ENCODE results near the gene PRXL2A. TPM values are rescaled to one million over a fixed set of nuclear protein-coding genes. Genes with fewer than 3 reads are reported as not detected.

The PRXL2A gene
- total RNA-seq, 2 experiments from 2014 or later, result not detected

- peaks cover 43% of the 10 kb centered on the region for H3K79me2 ChIP-seq (ENCODE audit: insufficient read depth, low read depth, low read length)
- no peaks in the 10 kb centered on the region for H3K36me3 ChIP-seq (ENCODE audit: insufficient read depth, low read length)
- H3K9me3 ChIP-seq (ENCODE audit: low read length), result no peaks in the 10 kb centered on the region
- H3K4me2 ChIP-seq (ENCODE audit: low read length), result peak within 1 kb of the TSS; percentile 79
- ChIA-PET POLR2A (interaction anchor here (0.7 to 1.9 kb wide), 5 partner anchors 9 to 18 kb away, joined by 3 to 8 read pairs (median 5); no protein-coding TSS in a partner anchor), CTCF (ENCODE audit: unreplicated experiment) (interaction anchor here (0.9 kb wide), 1 partner anchor 18 kb away, joined by 4 read pairs; no protein-coding TSS in a partner anchor)
- no peaks in the 10 kb centered on the region for H3K9me2 ChIP-seq (ENCODE audit: insufficient read depth, low read length)
- peak within 1 kb of the TSS; percentile 92 for H3K4me3 ChIP-seq (ENCODE audit: low read depth, low read length, poor library complexity, severe bottlenecking)
- TF ChIP-seq EZH2phosphoT487 (IDR thresholded peaks at IDR 0.05; ENCODE audit: borderline replicate concordance, low read depth, low read length) (no peak), CTCF (conservative IDR thresholded peaks at IDR 0.05; ENCODE audit: low read length) (no peak)
- BruUV-seq (replicated peaks), result no TSS peak
- intact Hi-C loops (cut with micrococcal nuclease; ENCODE audit: unreplicated experiment), result no loop called here
- peaks cover 42% of the 10 kb centered on the region for H3K4me1 ChIP-seq (ENCODE audit: insufficient read depth, low read length, poor library complexity, severe bottlenecking)
- peak within 1 kb of the TSS; percentile 66 for H3K27ac ChIP-seq (ENCODE audit: low read depth, low read length, poor library complexity, severe bottlenecking)
- peaks cover 12% of the 10 kb centered on the region for H4K20me1 ChIP-seq (ENCODE audit: insufficient read depth, low read length)
- peak; percentile 87 for DNase-seq (ENCODE audit: low spot score)
- peak within 1 kb of the TSS; percentile 81 for H2AFZ ChIP-seq (ENCODE audit: low read length)
Observed at GRCh38 chr10:80453842-80454512, 45.6 kb downstream of the PRXL2A start, which contains the start of gene TSPAN14. TSPAN14 (plus strand) TSS chr10:80454310; CDS start chr10:80489234, 34,924 bp downstream.

GRCh38 chr10:80454513-80455460 lies 46.4 kb downstream of the PRXL2A start:
- peak overlapping the region; percentile 44 for H2AFZ ChIP-seq (ENCODE audit: low read length)
- H3K79me2 ChIP-seq (ENCODE audit: insufficient read depth, low read depth, low read length), result peaks cover 51% of the 10 kb centered on the region
- no peaks in the 10 kb centered on the region for H3K36me3 ChIP-seq (ENCODE audit: insufficient read depth, low read length)
- peak overlapping the region; percentile 92 for H3K4me3 ChIP-seq (ENCODE audit: low read depth, low read length, poor library complexity, severe bottlenecking)
- intact Hi-C loops (cut with micrococcal nuclease; ENCODE audit: unreplicated experiment), result loop anchor here (5.0 kb wide), 2 partner anchors 252 to 267 kb away; no protein-coding TSS in a partner anchor
- peaks cover 12% of the 10 kb centered on the region for H4K20me1 ChIP-seq (ENCODE audit: insufficient read depth, low read length)
- peak overlapping the region; percentile 66 for H3K27ac ChIP-seq (ENCODE audit: low read depth, low read length, poor library complexity, severe bottlenecking)
- no TSS peak for BruUV-seq (replicated peaks)
- CTCF ChIA-PET (ENCODE audit: unreplicated experiment), result no interaction called here
- H3K9me3 ChIP-seq (ENCODE audit: low read length), result no peaks in the 10 kb centered on the region
- DNase-seq (ENCODE audit: low spot score), result peak; percentile 52
- peaks cover 51% of the 10 kb centered on the region for H3K4me1 ChIP-seq (ENCODE audit: insufficient read depth, low read length, poor library complexity, severe bottlenecking)
- TF ChIP-seq CTCF (conservative IDR thresholded peaks at IDR 0.05; ENCODE audit: low read length) (no peak), EZH2phosphoT487 (IDR thresholded peaks at IDR 0.05; ENCODE audit: borderline replicate concordance, low read depth, low read length) (no peak)
- no peaks in the 10 kb centered on the region for H3K9me2 ChIP-seq (ENCODE audit: insufficient read depth, low read length)
- POLR2A ChIA-PET, result interaction anchor here (0.9 to 1.9 kb wide), 2 partner anchors 9 to 18 kb away, joined by 5 to 6 read pairs; no protein-coding TSS in a partner anchor
- H3K4me2 ChIP-seq (ENCODE audit: low read length), result peak overlapping the region; percentile 79
